ENCODE results near the gene PRKG1. TPM values are rescaled to one million over a fixed set of nuclear protein-coding genes. Genes with fewer than 3 reads are reported as not detected.

PRKG1 gene
- polyA plus RNA-seq, 4 donors, result 12.7 to 21.2 (median 15.0) TPM

DNA sequence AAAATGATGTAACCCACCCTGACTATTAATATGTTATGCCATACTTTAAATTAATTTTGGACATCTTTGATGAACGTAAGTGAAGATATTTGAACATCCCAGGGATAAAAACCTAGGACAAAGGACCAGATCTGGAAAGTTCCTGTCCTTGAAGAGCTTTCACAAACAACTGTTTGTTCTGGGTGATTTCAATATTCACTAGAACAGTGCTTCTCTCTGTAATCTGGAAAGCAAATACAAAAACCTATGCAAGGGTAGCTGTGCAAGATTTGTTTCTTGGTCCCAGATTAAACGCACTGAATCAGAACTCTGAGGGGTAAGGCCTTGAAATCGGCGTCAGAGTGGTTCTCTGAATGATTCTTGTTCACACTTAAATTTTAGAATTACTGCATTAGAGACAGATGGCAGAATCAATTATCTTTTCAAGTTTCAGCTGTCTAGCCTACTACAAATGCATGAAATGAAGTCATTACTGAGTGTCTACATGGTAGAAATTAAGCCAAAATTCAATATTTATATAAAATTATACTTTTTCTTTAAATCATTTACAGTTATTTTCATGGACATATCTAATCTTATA lies 694.7 kb downstream of the PRKG1 start:
- no peak for DNase-seq (ENCODE audit: low read depth in 4 of 4, low spot score in 3 of 4)

DNA sequence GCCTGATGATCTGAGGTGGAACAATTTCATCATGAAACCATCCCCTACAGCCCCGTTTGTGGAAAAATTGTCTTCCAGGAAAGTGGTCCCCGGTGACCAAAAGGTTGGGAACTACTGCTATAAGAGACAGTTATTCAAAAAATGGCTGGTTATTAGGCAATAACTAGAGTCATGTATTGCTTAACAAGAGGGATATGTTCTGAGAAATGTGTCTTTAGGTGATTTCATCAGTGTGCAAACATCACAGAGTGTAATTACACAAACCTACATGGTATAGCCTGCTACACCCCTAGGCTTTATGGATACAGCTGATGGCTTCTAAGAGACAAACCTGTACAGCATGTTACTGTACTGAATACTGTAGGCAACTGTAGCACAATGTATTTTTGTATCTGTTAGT lies 696.4 kb downstream of the PRKG1 start:
- DNase-seq (ENCODE audit: low read depth in 4 of 4, low spot score in 3 of 4), result no peak

- no peak for DNase-seq (ENCODE audit: low read depth in 4 of 4, low spot score in 3 of 4)
Measured at GRCh38 chr10:51772387-51772786, 698.1 kb downstream of the PRKG1 start.

GRCh38 chr10:51773681-51774080 lies 699.4 kb downstream of the PRKG1 start:
- DNase-seq (ENCODE audit: low read depth in 4 of 4, low spot score in 3 of 4), result no peak

- no peak for DNase-seq (ENCODE audit: low read depth in 4 of 4, low spot score in 3 of 4)
Measured at GRCh38 chr10:51783941-51784340, 709.7 kb downstream of the PRKG1 start.

DNA sequence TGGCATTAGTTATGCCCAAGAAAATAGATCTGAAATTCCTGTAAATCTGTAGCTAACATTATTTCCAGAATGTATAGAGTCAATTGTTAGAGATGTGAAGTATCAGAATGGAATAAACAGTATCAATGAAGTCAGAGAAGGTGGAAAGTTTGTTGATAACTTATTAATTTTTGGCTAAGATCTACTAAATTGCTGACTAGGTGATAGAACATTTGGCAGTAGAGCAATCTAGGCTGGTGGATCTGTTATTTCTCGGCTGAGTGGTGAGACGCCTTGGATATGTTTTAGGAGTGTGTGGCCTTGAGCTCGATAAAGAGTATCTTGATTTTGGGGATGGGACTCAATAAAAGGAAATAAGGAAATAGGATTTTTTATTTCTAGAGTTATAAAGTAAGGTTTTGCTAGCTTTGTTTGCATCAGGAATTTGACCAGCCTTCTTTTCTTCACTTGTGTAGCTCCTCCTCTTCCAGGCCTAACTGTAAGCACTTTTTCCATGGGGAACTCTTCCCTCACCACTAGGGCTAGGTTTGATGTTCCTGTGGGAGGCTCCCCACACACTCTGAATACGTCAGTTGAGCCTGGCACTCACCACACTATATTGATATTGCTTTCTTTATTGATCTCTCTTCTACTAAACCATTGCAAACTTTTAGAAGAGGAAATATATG lies 711.9 kb downstream of the PRKG1 start:
- no peak for DNase-seq (ENCODE audit: low read depth in 4 of 4, low spot score in 3 of 4)

DNA sequence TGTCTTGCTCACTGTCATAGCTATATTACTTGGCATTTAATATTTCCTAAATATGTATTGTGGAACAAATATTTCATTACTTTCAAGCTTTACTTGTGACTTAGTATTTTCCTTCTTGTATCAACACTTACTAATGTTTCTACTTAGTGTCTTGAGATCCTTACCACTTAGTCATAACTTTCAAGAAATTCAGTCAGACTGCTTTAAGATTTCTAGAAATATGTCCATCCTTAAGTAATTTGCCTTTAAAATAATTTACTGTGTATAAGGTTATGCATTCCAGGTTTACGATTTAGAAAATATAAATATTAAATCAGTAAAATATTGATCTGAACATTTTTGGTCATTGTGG lies 712.4 kb downstream of the PRKG1 start:
- DNase-seq (ENCODE audit: low read depth in 4 of 4, low spot score in 3 of 4), result no peak

DNA sequence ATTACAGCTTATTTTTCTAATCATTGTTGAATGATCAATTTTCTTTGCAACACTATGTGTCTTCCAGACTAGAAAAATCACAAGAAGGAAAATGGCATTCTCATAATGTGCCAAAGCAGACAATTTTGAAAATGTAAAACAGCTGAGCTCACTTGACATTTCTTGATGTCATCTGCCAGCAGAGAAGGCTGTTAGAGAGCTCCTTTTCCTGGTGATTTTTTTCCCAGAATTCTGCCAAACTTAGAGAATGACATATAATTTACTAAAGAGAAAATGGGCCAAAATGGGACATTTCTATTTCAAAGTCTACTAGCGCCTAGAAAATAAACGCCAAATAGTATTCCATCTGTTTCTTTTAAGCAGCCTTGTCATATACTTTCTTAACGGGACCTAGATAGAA lies 714.0 kb downstream of the PRKG1 start:
- no peak for DNase-seq (ENCODE audit: low read depth in 4 of 4, low spot score in 3 of 4)

DNA sequence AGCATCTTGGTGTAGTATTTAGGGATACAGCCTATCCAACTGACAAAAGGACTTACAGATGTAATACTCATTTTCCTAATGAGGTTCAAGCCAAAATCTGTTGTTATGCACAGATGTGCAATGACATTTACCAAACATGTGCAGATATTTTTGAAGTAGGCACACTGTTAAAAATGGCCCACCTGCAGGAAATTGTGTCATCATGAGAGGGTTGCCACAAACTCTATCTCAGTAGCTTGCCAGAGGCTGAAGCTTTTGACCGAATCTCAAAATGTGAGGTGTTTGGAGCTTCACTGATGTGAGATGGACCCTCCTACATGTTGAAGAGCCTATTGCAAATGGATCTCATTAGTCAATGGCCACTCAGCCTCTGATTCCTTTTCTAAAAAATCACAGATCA lies 714.8 kb downstream of the PRKG1 start:
- no peak for DNase-seq (ENCODE audit: low read depth in 4 of 4, low spot score in 3 of 4)

GRCh38 chr10:51789903-51790302 lies 715.6 kb downstream of the PRKG1 start:
- no peak for DNase-seq (ENCODE audit: low read depth in 4 of 4, low spot score in 3 of 4)

- no peak for DNase-seq (ENCODE audit: low read depth in 4 of 4, low spot score in 3 of 4)
Measured at GRCh38 chr10:51792678-51793077, 718.4 kb downstream of the PRKG1 start.

- no peak for DNase-seq (ENCODE audit: low read depth in 4 of 4, low spot score in 3 of 4)
Measured at GRCh38 chr10:51800121-51800520, 725.8 kb downstream of the PRKG1 start.

GRCh38 chr10:51800725-51801424 lies 726.6 kb downstream of the PRKG1 start:
- DNase-seq (ENCODE audit: low read depth in 4 of 4, low spot score in 3 of 4), result no peak

DNA sequence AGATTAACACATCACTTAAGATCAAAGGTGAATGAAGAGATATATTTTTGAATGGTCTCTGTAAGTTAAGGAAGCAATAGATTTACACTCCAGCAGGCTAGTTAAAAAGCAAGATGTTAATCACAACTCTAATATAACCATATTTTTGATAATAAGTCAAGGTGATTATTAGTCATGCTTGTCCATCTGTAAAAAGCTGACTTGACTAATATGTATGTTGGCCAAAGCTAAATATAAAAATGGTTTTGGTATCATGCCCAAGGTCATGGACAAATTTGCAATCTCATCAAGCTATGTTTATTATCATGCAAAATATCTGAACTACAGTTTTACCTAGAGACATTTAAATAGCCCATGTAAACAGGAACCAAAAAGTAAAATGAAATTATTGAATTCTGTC lies 727.7 kb downstream of the PRKG1 start:
- DNase-seq (ENCODE audit: low read depth in 4 of 4, low spot score in 3 of 4), result no peak

GRCh38 chr10:51804866-51805265 lies 730.6 kb downstream of the PRKG1 start:
- no peak for DNase-seq (ENCODE audit: low read depth in 4 of 4, low spot score in 3 of 4)

DNA sequence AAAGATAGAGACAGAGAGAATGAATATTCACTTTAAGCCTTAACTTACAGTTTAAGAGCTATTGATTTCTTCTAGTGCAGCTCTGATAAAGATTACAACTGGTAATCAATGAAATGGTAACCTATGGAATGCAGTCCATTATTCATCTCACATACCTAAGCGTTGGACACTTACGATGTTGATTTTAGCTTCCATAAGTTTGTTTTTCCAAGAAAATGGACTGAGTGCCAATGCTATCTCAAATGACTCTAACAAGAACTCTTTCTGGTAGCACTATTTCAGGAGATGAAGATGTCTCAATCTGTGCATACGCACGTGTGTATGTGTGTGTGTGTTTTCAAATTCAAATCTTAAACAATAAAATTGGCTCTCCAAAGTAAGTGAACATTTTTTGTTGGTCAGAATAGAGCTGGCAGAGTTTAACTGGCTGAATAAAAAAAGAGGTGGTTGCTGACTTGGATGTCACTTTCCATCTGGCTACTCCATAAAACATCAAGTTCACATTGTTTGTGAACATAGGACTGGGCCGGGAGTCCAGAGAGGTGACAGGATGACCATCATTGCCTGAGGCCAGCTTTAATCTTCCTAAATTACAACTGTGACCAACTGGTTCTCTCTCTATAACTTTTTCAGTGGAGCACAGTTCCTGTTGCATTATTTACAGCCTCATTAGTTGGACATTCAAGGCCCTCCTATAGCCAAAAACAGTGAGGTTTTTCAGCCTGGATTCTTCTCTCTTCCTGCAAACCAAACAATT lies 732.0 kb downstream of the PRKG1 start:
- no peak for DNase-seq (ENCODE audit: low read depth in 4 of 4, low spot score in 3 of 4)

DNA sequence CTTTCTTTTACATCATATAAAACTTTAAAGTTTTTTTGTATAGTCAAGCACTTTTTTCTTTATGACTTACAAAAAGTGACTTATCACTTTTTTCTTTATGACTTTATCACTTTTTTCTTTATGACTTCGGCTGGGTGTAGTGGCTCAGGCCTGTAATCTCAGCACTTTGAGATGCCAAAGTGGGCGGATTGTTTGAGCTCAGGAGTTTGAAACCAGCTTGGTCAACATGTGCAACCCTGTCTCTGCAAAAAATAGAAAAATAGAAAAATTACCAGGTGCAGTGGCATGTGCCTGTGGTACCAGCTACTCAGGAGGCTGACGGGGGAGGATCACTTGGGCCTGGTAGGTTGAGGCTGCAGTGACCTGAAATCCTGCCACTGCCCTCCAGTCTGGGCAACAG lies 733.9 kb downstream of the PRKG1 start:
- no peak for DNase-seq (ENCODE audit: low read depth in 4 of 4, low spot score in 3 of 4)

DNA sequence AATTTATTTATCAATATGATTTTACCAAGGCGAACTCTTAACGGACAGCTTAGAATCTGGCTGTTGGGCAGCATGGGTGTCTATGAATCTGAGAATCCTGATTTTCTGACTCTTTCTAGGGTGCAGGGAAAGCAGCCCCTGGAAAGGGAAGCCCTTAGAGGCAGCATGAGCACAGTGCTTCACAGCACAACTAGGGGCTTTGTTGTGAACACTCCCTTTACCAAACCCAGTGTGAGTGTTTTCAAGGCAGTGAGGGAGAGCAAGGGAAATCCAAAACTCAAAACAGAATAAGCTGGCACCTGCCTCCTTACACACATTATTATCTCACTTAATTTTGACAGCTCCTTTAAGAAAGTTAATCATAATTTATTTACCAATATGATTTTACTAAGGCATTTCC lies 741.4 kb downstream of the PRKG1 start:
- no peak for DNase-seq (ENCODE audit: low read depth in 4 of 4, low spot score in 3 of 4)

GRCh38 chr10:51821045-51821444 lies 746.8 kb downstream of the PRKG1 start:
- no peak for DNase-seq (ENCODE audit: low read depth in 4 of 4, low spot score in 3 of 4)

DNA sequence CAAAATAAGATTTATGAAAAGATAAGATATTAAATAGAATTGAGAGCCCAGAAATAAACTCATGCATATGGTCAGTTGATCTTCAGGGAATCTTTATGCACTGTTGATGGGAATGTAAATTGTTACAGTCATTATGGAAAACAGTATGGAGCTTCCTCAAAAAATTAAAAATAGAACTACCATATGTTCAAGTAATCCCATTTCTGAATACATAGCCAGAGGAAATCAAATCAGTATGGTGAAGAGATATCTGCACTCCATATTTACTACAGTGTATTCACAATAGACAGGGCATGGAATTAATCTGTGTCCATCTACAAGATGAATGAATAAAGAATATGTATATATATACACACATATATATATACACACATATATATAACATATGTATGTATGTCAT lies 747.5 kb downstream of the PRKG1 start:
- DNase-seq (ENCODE audit: low read depth in 4 of 4, low spot score in 3 of 4), result no peak

DNA sequence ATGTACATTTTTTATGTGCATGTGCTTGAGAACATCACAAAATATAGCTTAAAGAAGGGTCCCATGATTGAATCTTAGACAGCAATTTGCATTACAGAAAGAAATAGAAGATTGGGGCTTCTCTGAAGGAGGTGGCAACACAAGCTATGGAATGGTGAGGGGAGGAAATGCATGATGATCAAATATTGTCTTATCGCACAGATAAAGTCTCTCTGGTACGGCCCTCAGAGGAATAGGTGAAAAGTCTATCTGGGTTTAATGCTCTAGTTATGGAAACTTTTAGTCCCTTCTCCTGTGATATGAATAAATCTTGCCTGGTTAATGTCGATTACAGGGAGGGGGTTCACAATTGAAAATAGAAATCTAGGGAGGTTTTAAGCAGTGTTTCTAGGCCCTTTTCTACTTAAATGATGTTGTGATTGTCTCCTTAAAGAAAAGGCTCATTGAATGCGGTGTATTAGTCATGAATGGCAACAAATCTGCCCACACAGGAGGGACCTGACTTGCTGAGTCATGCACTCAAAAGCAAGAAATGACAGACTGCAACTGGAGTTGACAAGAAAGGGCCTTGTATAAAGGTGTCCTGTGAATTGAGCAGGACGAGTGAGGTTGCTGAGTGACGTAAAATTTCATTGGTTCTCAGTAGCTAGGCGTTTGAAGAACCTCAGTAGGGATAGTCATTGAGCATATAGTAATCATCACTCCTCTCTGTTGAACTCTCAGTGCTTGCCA lies 758.5 kb downstream of the PRKG1 start:
- DNase-seq (ENCODE audit: low read depth in 4 of 4, low spot score in 3 of 4), result no peak
